Mesenteric fat pad (tissue), 1 donor: ENCODE measurements around the gene DOK1. TPM values are rescaled to one million over a fixed set of nuclear protein-coding genes. Genes with fewer than 3 reads are reported as not detected.
"Not testable (repeated sequence)": the region's sequence is repeated elsewhere in the genome, so short reads cannot be mapped to it uniquely, and the experiment has no call there.

ENCODE experiments used
- DNase-seq: peaks from one replicate; pipeline ENCODE4 v3.0.0-alpha.2; 2020; ENCODE audit warnings: low spot score
- total RNA-seq: library from RNA; stranded (reverse); fragmentation: NEBNext Ultra II Directional; extraction: Animal tissue kit (Norgen Biotek cat#: 25700); gene quantifications from one replicate; pipeline ENCODE4 v1.2.1, GENCODE V29; 2021
- donor health status: DM: yes; HTN: yes; CAD: no.

Gene DOK1
- total RNA-seq, 1 donor from 2014 or later, result 38.2 TPM

DNA sequence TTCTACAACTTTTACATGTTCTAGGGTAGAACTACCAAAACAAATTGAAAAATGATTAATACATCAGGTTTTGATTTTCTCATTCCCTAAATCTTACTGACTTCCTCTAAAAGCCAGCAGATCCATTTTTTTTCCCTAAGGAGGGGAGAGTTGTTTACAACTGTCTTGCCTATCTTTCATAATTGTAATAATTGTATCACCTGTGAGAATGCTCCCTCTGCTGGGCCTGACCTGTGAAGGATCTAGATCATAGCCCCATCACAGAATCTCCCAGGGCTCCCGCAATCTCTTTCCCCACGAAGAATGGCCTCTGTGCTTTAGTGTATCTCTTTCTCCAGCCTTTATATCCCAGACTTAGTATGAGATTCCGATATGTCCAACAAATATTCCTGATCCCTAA lies 9.9 kb upstream of the DOK1 start:
- no peak for DNase-seq

DNA sequence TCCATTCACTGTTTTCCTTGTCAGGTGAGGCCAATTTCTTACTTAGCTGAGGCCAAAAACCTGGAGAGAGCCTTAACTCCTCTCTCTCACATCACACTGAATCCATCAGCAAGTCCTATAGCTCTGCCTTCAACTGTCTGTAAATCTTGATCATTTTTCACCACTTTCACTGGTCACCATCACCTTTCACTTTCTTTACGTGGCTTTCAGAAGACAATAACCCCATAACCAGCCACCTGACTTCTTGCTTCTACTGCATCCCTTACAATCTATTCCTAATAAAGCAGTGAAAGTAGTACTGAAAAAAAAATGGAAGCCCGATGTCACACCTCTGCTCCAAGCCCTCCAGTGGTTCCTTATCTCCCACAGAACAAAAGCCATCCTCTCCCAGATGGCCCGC lies 8.5 kb upstream of the DOK1 start:
- no peak for DNase-seq

GRCh38 chr2:74548285-74548899 lies 6.1 kb upstream of the DOK1 start:
- DNase-seq, result no peak

DNA sequence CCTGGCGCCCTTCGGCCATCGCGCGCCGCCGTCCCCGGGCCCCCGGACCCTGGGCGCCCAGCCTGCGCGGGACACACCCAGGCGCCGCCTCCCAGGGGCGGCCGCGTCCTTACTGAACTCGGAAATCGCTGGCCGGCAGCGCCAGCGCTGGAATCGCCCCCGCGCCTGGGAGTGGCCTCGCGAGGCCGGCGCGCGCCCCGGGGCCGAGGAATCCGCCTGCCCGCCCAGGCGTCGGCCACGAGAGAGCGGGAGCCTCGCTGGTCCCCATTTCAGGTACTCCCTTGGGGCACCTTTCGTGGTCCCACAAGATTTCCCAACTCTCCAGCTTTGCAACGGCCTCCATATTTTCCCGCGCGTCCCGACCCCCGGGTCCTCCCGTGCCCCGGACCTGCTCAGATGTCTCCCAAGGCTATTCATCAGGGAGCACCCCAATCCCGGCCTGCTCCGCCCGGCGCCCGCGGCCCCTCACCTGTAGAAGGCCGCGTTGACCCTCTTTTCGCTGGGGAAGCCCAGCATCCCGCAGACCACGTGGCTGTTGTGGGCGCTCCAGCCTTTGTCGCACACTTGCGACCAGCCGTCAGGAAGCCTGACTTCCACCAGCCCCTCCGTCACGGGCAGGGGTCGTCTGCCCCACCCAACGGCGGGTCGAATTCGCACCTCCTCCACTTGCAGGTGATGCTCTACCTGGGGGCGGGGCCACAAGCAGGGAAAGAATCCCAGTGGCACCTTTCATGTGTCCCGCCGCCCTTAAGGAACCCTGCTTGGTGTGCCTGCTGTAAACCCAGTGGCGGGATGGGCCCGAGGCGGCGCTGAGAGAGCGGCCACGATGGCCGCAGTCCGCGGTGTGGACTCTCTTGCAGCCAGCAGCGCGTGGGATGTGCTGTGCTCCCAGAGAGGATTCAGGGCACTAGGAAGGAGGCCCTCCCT lies 5.4 kb upstream of the DOK1 start:
- no peak for DNase-seq

- no peak for DNase-seq
These were observed 4.3 kb upstream of the DOK1 start for GRCh38 chr2:74550231-74550630.

DNA sequence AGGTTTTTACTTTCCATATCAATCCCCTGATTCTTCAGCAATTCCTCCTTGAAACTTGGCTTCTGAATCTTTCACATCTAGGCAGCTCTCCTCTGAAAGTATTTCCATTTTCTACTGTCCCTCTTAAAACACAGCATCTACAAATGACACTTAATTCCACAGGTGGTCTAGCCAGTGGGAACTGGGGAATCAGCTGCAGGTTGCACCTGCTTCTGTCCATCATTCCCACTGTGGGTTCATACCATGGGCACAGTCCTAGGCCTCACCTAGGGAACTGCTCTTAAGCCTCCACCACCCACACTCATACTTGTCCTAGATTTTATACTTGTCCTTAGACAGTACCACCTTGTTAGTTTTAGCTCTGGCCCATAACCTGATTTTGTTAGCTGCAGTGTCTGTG lies 3.0 kb upstream of the DOK1 start:
- no peak for DNase-seq

DNA sequence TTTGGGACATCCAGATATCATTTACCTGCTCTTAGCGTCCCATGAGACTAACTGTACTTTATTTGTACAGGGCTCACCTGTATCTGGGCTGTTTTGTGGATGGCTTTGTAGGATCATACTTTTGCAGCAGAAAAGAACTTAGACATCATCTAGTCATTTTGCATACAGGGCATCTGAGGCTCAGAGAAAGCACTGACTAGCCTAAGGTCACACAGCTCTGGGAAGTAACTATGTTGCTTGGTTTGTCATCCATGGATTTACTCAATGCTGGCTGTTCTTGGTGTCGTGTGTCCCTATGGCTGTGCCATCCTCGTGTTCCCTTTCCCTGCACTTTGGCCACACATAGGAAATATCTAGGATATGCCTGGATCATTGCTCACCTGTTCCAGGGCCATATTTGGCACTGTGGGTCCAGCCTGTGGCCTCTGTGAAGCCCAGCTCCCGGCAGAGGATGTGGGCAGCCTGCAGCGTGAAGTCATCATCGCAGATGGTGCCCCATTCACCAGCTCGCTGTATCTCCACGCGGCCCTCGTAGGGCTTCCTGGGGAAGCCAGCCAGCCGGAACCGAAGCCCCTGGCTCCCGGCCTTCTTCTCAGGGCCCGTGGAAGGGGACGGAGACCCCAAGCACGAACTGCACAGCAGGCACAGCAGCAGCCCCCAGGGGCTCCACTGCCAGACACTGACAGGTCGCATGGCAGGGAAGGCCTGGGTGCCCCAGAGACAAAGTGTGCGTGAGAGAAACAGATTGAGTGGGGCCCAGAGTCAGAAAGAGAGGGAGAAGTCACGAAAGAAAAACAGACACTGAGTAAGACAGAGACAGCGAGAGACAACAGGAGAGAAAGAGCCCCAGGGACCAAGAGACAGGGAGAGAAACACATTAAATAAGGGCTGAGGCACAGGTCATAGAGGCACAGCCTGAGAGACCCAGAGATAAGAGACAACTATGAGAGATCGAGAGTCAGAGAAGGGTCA lies 2.3 kb upstream of the DOK1 start:
- DNase-seq, result no peak

- DNase-seq, result no peak
These were observed 1.4 kb upstream of the DOK1 start for GRCh38 chr2:74552914-74553811.

DNA sequence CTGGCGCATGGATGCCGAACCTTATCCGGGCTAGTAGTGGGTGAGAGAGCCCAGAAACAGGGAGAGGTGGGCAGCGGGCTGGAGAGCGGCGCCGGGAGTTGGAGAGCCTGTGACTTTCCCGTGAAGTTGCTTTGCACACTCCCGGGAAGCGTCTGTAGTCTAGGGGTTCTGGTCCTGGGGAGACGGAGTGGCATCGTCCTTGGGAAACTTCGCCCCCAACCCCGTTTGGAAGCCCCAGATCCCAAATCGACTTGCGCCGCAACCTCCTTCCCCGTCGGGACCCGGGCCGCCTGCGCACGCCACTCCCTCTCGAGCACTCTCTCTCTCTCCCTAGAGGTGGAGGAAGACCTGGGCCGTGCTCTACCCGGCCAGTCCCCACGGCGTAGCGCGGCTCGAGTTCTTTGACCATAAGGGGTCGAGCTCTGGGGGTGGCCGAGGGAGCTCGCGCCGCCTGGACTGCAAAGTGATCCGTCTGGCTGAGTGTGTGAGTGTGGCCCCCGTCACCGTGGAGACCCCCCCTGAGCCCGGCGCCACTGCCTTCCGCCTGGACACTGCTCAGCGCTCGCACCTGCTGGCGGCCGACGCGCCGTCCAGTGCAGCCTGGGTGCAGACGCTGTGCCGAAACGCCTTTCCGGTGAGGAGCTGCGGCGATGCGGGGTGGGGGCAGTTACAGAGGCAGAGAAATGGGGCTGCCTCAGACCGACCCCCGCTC lies 456 bp downstream of the DOK1 start:
- no peak for DNase-seq

GRCh38 chr2:74555610-74556103 lies 1.1 kb downstream of the DOK1 start:
- DNase-seq, result no peak

GRCh38 chr2:74556159-74556558 lies 1.6 kb downstream of the DOK1 start:
- no peak for DNase-seq

DNA sequence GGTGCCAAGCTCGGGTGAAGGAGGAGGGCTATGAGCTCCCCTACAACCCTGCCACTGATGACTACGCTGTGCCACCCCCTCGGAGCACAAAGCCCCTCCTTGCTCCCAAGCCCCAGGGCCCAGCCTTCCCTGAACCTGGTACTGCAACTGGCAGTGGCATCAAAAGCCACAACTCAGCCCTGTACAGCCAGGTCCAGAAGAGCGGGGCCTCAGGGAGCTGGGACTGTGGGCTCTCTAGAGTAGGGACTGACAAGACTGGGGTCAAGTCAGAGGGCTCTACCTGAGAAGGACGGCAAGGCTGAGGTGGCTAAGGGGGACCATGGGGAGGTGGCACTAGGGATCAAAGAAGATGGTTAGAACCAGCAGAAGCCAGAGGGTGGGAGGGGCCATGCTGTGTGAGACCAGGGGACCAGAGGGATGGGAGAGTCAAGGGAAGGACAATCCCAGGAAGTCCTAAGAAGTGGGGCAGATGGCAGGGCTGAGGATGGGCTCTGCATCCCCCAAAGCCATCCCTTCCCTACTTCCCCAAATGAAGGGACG lies 2.4 kb downstream of the DOK1 start:
- no peak for DNase-seq

GRCh38 chr2:74558284-74559230 lies 4.0 kb downstream of the DOK1 start:
- no peak for DNase-seq

GRCh38 chr2:74559912-74560311 lies 5.4 kb downstream of the DOK1 start:
- DNase-seq, result no peak

GRCh38 chr2:74560591-74560990 lies 6.1 kb downstream of the DOK1 start:
- DNase-seq, result no peak

GRCh38 chr2:74561022-74561421 lies 6.5 kb downstream of the DOK1 start:
- not testable (repeated sequence) for DNase-seq

DNA sequence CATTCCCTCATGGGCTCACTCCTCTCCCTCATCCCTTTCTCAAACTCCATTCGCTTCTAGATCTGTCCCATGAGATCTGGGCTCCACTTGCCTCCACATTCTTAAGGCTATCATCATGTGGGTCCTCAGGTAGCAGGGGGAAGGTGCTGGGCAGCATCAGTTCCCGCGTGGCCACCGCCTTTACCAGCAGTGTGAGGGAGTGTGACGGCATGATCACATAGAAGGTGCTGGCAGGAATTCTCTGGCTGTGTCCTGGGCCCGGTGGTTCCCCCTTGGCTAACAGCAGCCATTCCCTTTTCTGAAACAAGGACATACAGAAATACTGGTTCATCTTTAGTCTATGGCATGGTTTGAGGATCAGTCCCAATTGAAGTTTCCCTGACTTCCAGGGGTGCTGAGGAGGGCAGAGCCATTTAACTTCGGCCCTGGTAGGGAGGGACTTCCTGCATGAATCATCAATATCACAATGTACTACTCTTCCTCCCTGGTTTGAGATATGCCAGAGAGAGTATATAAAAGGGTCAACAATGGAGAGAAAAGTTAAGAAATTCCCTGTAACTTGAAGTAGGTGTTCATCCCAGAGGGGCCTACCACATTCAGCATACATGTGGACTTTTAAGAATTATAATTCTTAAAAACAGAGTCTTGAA lies 7.7 kb downstream of the DOK1 start:
- DNase-seq, result no peak

DNA sequence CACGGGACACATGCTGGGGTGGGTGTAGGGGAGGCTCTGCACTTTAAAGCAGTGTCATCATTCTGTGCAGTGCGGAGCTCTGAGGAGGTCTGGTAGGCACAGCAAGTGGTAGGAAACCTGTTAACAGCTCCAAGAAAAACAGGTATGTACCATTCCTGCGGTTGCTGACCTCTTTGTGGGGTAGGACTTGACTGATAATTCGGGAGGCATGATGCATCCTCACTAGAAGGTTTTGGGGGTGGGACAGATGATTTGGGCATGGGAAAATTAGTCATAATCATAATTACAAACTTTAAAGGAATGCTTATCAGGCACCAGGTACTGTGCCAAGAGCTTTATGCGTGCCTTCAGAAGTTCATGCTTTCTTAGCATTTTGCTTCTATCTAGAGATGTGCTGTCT lies 9.7 kb downstream of the DOK1 start:
- no peak for DNase-seq
